GM18861 (cell line): ENCODE data around the gene IGFALS.
"Not testable (repeated sequence)": the region's sequence is repeated elsewhere in the genome, so short reads cannot be mapped to it uniquely, and the experiment has no call there.

Source experiments
- ATAC-seq: cut with Tn5 transposase; IDR thresholded peaks from one replicate; pipeline ENCODE4 v1.9.1; 2021; ENCODE audit not compliant: unreplicated experiment

The IGFALS gene

DNA sequence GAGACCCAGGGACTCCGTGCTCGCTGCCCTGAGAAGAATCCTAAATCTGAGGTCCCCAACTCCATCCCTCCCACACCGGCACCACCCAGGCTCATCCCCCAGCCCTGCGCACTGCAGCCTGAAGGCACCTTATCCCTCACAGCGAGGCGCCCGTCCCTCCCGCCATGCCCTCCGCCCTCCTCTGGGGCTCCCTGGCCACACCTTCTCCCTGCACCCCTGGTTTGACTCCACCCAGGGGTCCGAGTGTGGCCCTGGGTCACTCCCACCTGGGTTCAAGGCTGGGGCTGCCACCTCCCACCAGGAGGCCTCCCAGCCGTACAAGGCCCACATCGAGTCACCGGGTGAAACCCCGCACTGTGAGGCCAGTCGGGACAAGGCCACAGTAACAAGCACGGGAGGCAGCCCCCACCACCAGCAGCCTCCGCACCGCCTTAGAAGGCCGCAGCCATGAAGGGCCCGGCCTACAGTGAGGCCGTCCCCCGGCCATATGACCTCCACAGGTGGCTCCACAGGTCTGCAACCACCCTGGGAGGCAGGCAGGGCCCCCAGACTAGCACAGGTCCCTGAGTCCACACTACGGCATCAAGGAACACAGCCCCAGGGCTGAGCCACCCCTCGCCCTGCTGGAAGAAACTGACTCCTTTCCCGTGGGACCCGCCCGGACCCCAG lies 24.8 kb upstream of the IGFALS start:
- no peak for ATAC-seq

DNA sequence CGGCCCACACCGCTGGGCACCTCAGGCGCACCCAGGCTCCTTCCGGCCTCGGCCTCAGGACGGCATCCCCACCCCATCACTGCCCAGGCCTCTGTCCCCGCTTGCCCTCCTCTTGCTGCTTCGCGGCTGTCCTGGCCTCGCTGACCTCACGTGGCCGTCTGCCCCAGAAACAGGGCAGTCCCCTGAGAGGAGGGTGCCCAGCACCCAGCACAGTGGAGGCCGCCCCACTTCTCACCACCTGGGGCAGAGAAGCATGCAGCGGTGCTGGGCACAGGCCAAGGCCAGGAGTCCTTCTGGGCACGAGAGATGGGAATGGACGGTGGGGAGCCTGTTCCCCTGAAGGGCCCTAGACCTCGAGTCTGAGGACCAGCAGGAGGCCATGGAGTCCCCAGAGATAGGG lies 24.2 kb upstream of the IGFALS start:
- ATAC-seq, result no peak

DNA sequence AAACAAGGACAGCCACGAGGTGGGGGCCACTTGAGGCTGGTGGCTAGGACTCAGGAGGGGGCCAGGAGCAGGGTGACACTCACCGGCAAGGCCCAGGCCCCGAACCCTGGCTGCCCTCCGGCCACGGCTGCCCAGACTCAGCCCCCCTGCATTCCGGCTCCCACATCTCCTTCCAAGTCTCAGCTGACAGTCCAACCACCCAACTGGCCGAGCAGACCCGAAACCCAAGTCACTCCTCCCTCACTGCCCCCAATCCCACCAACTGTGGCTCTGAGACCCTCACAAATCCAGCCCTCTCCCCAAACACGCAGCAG lies 23.7 kb upstream of the IGFALS start:
- no peak for ATAC-seq

DNA sequence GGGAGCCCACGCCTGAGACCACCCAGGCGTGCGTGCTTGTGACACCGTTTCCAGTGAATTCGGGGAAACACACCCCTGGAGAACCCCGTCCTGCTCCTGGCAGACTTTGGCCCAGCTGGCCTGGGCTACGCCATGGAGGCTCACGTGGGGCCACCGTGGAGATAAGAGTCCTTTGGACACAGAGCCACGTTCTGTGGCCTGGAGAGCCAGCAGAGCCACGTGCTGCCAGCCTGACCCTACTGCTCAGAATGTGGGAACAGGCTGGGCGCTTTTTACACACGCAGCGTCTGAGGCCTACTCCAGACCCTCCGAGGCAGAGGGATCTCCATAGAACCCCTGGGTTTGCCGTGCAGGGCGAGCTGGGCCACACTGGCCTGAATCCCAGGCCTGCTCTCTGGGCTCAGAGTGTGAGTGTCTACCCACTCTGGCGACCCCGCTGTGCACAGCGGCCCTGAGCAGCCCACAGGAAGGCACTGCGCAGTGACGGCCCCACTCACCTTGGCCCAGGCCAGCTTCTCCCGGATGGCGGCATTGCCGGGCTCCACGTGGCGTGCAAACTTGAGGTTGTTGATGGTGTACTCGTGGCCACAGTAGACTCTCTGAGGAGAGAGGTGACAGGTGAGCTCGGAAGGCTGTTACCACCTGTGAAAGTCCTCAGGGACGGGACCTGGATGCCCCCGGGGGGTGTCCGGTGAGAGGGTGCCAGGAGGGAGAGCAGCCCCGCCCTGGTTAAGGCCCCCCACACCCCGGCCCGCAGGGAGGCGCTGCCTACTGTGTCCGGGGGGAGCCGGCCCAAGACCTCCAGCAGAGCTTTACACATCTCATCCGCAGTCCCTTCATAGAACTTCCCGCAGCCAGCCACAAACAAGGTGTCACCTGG lies 23.1 kb upstream of the IGFALS start:
- ATAC-seq, result no peak

DNA sequence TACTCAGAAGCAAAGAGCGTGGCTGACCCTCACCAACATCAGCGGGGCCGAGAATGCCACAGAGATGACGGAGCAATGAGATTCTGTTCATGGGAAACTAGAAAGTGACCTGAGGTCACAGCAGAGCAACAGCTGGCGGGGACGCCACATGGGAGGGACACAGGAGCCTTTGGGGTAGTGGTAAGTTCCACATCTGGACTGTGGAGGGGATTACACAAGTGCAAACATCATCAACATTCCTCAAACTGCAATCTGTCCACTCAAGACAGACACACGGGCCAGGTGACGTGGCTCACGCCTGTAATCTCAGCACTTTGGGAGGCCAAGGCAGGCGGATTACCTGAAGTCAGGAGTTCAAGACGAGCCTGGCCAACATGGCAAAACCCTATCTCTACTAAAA lies 22.0 kb upstream of the IGFALS start:
- no peak for ATAC-seq

DNA sequence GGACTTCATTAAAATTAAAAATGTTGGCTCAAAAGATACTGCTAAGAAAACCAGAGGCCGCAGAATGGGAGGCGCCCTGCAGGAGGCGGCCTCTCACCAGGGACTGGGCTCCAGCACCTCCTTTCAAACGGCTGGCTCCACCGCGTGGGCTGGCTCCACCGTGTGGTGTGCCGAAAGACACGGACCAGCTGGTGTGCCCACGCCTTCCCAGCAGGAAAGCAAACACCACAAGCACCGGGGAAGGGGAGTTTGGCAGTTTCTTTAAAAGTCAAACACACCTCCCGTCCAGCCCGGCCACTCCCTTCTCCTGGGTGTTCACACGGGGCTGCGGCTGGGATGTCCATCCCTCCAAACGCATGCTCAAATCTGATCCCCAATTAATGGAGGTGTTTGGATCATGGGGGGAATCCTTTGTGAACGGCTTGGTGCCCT lies 19.2 kb upstream of the IGFALS start:
- no peak for ATAC-seq

DNA sequence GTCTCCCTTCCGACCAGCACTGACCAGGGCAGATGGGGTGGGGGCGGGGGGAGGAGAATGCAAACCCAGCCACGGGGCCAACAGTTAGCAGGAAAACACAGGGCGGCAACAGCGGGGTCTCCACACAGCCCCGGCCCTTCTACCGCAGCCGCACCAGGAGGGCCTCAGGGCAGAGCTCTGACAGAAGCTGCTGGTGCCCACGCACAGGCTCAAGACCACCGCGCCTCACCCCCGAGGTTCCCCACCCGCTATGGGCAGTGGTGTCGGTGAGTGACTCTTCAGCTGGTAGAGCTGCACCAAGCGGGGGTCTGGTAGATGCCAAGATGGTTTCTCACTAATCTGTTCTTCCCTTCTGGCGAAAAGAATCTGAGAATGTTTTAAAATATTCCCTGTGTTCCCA lies 17.0 kb upstream of the IGFALS start:
- ATAC-seq, result no peak

DNA sequence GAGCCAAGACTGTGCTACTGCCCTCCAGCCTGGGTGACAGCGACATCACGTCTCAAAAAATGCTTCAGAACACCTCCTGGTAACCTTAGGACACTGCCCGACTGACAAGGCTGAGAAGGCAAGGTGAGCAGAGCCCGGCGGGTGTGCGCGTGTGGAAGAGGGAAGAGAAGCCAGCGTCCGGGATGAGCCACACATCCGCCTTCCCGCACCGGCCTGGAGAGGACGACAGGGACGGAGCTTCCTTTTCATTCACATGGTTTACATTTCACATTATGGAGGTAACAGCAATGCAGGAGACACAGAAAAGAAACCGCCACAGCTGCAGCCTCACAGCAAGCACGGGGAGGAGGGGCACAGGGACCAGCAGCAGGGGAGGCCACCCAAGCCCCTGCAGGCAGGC lies 16.6 kb upstream of the IGFALS start:
- ATAC-seq, result no peak

DNA sequence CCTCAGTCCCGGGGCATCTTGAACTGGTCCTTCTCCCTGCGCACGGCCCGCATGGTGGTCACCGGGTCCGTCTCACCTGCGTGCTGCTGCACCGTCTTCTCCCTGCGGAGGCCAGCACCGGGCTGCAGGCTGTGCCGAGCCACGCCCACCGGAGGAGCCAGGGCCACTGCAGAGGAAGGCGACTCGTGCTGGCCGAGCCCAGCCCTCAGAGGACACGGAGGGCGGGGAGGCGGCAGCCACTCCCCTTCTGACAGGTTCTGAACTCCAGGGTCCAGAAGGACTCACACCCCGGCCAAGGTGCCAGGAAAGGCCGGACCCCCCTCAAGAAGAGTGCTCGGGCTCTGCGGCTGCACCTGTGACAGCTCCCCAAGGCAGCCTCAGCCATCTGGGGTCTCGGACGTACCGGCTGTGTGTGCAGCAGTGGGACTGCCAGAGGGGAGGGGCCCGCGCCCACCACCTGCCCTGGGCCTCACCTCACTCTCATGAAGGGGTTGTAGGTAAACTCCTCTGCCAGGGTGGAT lies 15.8 kb upstream of the IGFALS start:
- ATAC-seq, result no peak

DNA sequence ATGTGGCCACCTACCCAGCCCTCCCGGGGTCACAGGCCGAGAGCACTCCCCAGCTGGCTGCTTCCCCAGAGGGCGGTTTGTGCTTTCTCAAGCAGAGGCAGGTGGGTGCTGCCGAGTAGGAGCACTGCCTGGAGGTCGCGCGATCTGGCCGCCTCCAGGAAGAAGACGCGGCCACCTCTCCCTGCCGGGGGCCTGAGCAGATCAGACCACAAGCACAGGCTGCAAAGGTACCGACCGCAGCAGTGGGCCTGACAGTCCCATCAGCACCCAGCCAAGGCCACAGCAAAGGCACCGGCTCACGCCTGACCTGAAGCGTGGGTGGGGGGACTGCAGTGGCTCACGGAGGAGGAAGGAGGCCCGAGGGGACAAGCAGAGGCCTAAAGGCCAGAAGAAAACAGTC lies 15.2 kb upstream of the IGFALS start:
- no peak for ATAC-seq

DNA sequence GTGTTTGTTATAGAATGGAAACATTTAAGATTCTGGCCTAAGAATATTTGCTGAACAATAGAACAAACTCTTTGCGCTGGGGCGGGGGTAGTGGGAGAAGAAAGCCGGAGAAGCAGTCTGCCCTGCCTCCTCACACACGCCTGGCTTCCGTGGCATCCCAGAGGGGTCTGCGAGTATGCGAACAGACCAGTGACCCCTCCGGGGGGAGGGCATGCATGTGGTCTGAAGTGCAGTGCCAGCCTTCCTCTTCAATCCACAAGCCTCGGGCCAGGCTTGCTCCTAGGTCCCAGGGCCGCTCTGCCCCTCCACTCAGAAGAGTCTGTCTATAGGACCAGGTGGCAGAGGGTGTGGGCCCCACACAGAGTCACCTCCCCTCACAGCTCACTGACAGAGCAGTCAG lies 14.1 kb upstream of the IGFALS start:
- ATAC-seq, result no peak

DNA sequence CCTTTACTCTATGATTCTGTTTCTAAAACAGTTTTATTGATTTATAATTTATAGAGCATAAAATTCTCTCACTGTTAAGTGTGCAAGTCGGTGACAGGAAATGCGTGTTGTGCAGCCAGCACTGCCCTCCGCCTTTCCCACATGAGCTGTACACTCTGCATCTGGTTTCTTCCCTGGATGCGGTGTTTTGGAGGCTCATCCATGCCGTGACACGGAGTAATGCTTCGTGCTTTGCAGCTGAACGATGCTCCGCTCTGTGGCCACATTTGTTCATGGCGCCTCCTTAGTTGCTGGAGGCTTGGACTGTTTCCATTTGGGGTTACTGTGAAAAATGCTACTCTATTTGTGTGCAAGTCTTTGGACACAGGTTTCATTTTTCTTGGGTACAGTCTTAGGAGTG lies 7.2 kb upstream of the IGFALS start:
- ATAC-seq, result no peak

DNA sequence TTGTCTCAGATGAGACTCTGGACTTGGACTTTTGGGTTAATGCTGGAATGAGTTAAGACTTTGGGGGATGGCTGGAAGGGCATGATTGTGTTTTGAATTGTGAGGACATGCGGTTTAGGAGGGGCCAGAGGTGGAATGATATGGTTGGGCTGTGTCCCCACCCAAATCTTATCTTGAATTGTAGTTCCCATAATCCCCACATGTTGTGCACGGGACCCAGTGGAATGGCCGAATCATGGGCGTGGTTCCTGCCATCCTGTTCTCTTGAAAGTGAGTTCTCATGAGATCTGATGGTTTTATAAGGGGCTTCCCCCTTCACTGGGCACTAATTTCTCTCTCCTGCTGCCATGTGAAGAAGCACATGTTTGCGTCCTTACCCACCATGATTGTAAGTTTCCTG lies 5.8 kb upstream of the IGFALS start:
- not testable (repeated sequence) for ATAC-seq

DNA sequence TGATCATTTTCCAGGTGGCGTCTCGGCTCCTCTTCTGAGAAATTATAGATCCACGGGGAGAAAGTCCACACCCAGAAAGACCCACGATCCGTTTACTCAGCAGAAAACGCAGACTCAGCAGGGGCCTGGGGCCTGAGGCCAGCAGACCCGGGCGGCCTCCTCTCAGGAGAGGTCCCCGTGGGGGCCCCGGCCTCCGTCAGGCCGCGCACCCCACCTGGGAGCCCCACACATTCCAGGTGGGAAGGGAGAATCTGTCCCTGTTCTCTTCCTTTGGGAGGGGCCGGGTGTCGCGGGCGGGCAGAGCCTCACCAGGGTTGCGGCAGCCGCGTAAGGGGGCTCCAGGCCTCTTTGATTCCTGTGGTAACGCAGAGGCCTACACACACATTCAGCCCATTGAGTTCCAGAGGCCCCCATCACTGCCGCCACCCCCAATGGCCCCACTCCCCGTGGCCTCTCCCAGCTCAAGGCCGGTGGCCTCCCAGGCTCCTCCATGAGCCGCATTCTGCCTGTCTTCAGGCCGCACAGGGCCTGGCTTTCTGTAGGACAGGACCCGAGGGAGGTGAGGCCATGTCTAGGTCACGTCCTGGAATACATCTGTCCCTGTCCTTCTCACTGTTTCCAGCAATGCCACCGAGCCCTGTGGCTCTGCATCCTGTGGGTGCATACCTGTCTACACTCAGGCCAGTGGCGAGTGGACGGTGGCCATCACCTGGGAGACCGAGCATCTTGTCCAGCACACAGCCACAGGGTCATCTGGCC lies 1.6 kb upstream of the IGFALS start:
- ATAC-seq, result no peak

DNA sequence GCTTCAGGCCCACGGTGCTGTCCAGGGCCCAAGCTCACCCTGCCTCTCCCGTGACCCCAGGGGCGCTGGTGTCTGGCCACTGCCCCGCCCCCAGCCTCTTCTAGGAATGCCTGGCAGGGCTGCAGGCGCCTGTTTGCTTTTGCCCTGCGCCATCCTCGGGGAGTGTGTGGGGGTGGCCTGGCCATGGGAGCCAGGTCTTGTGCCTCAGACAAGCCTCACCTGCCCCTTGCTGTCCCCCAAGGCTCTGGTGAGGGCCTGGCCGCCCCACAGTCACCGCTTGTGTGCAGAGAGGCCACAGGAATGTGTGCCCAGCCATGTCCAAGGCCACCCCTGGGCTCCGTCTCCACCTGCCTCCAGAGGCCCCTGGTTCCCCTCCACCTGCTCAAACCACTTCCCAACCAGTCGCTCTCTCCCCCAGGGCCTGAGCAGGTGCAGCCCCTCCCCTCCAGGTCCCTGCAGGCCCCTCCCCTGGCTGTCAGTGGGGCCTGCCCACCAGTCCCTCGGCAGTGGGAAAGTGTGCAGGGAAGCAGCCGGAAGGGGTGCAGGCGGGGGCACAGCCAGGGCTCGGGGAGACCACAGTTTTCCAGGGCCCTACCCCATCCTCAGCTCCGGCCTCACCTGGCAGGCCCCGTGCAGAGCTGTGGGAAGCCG lies 841 bp upstream of the IGFALS start:
- no peak for ATAC-seq

DNA sequence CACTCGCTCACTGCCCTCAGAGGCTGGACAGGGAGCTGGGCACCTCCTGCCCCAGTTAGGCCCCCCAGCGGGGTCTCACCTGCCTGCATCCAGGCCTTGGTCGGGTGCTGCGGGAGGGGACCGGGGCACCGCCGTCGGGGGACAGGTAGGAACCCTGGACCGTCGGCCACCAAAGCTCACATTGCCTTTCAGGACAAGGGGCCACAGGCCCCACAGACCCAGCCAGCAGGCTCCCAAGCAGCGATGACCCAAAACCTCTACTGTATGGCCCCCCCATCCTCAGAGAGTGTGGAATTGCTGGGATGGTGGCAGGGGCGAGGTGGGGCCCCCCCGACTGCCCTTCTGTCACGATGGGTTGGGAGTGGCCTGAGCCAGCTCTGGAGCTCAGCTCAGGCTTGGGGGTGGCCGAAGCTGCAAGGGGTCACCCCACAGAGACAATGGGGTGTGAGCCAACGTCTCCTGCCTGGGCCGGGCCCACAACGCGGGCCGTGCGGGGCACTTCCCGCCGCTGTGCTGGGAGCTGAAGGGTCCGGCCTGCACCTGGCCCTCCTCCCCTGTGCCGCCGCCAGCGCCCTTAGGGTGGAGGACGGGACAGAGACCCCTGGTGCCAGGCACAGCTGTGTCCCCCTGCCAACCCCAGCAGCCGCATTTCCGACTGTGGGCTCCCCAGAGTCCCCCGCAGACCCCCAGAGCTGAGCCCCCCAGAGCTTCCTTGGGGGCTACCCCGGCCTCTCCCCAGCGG lies 498 bp downstream of the IGFALS start:
- no peak for ATAC-seq

DNA sequence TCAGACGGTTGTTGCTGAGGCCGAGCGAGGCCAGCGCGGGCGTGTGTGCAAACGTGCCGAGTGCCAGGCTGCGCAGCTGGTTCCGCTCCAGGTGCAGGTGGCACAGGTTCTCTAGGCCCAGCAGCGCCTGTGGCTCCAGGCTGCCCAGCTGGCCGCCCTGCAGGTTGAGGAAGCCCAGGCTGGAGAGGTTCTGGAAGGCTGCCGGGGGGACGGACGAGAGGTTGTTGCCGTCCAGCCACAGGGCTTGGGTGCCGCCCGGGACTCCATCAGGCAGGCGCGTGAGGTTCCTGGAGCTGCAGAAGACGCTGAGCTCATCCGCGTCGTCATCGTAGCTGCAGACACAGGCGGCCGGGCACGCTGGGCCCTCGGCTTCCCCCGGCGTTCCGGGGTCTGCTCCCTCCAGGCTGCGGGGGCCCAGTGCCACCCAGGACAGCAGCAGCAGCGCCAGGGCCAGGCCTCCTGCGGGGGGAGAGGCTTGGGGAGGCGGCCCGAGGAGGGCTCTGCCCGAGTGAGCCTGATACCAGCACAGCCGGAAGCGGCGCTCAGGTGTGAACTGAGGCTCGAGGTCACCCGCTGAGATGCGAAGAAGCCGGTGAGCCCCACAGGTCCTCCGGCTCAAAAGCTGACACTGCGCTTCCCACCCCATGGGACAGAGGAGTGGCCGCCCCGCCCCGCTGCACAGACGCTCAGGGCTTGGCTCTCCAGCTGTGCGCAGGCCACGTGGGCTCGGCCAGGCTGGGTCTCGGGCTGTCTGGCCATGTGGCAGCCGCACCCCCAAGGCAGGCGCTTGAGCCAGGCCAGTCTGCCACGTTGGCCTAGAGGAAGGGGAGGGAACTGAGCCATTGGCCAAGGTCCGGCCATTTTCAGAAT lies 1.3 kb downstream of the IGFALS start:
- ATAC-seq, result no peak

DNA sequence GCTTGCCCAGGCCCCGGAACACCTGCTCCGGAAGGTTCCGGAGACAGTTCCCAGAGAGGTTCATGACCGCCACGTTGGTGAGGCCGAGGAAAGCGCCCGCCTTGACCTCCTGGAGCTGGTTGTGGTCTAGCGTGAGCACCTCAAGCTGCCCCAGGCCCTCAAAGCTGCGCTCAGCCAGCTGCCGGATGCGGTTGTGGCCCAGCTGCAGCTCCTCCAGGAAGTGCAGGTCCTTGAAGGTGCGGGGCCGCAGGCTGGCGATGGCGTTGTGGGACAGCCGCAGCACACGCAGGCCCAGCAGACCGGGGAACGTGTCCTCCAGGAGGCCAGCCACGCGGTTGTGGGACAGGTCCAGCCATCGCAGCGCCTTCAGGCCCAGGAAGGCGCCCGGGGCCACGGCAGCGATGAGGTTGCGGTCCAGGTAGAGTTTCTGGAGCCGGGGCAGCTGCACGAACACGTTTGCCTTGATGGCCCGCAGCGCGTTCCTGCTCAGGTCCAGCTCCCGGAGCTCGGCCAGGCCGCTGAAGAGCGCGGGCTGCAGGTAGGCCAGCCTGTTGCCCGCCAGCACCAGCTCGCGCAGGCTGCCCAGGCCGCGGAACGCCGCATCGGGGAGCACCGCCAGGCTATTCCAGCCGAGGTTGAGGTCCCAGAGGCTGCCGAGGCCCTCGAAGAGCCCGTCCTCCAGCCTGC lies 2.1 kb downstream of the IGFALS start:
- no peak for ATAC-seq

DNA sequence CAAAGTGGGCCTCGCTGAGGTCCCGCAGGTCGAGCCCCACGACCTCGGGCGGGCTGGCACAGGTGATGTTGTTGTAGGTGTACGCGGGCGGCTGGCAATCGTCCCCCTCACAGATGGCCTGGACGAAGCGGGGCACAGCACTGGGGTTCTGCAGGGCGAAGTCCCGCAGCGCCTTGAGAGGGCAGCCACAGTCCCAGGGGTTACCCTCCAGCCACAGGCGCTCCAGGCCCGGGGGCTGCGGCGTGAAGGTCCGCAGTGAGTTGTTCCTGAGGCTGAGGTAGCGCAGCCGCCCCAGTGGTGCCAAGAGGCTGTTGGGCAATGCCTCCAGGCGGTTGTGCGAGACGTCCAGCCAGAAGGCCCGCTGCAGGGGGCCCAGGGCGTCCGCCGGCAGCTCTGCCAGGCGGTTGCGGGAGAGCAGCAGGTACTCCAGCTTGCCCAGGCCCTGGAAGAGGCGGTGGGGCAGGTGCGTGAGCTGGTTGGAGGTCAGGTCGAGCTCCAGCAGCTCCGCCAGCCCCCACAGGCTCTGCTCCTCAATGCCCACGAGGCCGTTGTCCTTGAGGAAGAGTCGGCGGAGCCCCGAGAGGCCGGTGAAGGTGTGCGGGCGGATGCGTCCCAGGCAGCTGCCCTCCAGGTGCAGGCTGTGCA lies 2.8 kb downstream of the IGFALS start:
- ATAC-seq, result no peak
